HUES6 (cell line): Measurements from ENCODE around the gene VSIG1.

Experiments used
- H3K27ac ChIP-seq: 2 replicates; pipeline ENCODE4 v1.7.0; 2013; ENCODE audit warnings: low read depth, mild to moderate bottlenecking, low read length, inconsistent platforms
- H3K27me3 ChIP-seq: 2 replicates; pipeline ENCODE4 v1.6.1; 2013; ENCODE audit warnings: low read length; ENCODE audit not compliant: control insufficient read depth, insufficient read depth
- H3K36me3 ChIP-seq: 2 replicates; pipeline ENCODE4 v1.6.1; 2013; ENCODE audit warnings: low read length; ENCODE audit not compliant: control insufficient read depth, insufficient read depth
- H3K4me1 ChIP-seq: 2 replicates; pipeline ENCODE4 v1.6.1; 2013; ENCODE audit warnings: low read length; ENCODE audit not compliant: control insufficient read depth, insufficient read depth
- H3K4me3 ChIP-seq: 2 replicates; pipeline ENCODE4 v1.5.1; 2013; ENCODE audit warnings: low read depth, low read length
- H3K9ac ChIP-seq: one replicate; pipeline ENCODE4 v1.6.1; 2013; ENCODE audit warnings: mild to moderate bottlenecking, low read length
- H3K9me3 ChIP-seq: 2 replicates; pipeline ENCODE4 v1.6.1; 2013; ENCODE audit warnings: low read depth, low read length; ENCODE audit not compliant: control insufficient read depth, insufficient read depth

The VSIG1 gene

GRCh38 chrX:108028854-108029253, 16.0 kb upstream of the VSIG1 start:
- Histone ChIP-seq H3K9me3 (no peaks in the 10 kb centered on the region), H3K27ac (no peak overlapping the region), H3K36me3 (no peaks in the 10 kb centered on the region), H3K4me1 (peaks cover 8% of the 10 kb centered on the region), H3K9ac (no peak overlapping the region), H3K27me3 (peaks cover 8% of the 10 kb centered on the region; the same call in 1 of the 2 replicates), H3K4me3 (no peak overlapping the region)

DNA sequence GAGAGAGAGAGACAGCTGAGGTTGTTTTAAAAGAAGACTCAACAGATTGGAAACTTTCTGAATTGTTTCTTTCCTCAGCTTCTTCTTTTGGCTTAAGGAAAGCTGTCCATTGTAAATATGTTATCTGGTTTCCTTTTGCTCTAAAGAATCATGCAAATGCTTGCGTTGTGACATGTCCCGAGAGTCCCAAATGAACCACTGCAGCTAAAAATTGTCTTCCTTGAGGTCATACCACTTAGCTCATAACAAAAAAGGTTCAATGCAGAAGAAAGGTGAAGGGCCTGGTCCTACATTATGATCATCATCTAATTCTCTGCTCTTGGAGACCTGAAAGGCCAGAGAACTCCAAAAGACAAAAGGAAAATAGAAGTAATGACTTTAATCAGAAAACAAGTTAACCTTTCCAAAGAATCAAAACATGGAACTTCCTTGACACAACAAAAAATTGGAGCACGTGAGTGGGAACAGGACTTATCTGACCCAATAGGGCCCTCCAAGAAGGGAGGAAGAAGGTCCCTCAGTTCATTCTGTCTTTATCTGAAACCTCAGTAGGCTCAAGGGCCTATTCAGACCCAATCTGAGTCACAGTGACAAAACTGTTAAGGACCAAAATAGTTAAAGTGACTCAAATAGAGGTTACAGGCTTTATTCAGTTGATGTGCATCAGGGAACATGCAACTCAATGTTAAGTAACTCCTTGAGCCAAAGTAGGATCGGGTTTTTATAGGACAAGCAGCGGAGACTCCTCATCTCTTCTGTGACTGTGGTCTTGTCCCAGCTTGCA, 14.7 kb upstream of the VSIG1 start:
- H3K36me3 ChIP-seq, result no peaks in the 10 kb centered on the region
- H3K4me1 ChIP-seq, result peaks cover 8% of the 10 kb centered on the region
- no peak overlapping the region for H3K9ac ChIP-seq
- peaks cover 8% of the 10 kb centered on the region; the same call in 1 of the 2 replicates for H3K27me3 ChIP-seq
- no peak overlapping the region for H3K27ac ChIP-seq
- no peaks in the 10 kb centered on the region for H3K9me3 ChIP-seq
- H3K4me3 ChIP-seq, result no peak overlapping the region

- Histone ChIP-seq H3K4me1 (0 out of 2 replicates have a peak, but pooled peaks cover 5% of the 10 kb centered on the region), H3K27ac (no peak overlapping the region), H3K36me3 (no peaks in the 10 kb centered on the region), H3K9ac (no peak overlapping the region), H3K9me3 (no peaks in the 10 kb centered on the region), H3K27me3 (peaks cover 8% of the 10 kb centered on the region; the same call in 1 of the 2 replicates), H3K4me3 (no peak overlapping the region)
Observed at GRCh38 chrX:108032944-108033343, 11.9 kb upstream of the VSIG1 start.

DNA sequence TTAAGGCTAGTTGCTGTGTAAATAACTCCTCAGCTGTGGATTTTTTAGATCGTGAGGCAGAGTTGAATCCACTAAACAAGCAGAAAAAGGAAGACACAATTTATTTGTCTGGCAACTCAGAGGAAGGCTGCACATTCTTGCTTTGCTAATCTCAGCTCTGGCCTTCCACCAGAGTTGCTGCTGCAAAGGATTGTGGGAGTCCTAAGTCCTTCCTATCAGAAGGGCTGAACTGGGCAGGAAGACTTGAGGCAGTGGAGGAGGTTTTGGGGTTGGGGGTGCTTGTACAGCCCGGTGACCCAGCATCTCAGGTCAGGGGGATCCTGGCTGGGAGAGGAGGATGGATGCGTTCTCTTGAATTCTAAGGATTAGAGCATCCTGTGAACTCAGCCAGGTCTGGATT, 11.0 kb upstream of the VSIG1 start:
- H3K4me1 ChIP-seq, result 0 out of 2 replicates have a peak, but pooled peaks cover 5% of the 10 kb centered on the region
- no peak overlapping the region for H3K4me3 ChIP-seq
- no peak overlapping the region for H3K27ac ChIP-seq
- H3K36me3 ChIP-seq, result no peaks in the 10 kb centered on the region
- peaks cover 8% of the 10 kb centered on the region; the same call in 1 of the 2 replicates for H3K27me3 ChIP-seq
- H3K9ac ChIP-seq, result no peak overlapping the region
- H3K9me3 ChIP-seq, result no peaks in the 10 kb centered on the region

DNA sequence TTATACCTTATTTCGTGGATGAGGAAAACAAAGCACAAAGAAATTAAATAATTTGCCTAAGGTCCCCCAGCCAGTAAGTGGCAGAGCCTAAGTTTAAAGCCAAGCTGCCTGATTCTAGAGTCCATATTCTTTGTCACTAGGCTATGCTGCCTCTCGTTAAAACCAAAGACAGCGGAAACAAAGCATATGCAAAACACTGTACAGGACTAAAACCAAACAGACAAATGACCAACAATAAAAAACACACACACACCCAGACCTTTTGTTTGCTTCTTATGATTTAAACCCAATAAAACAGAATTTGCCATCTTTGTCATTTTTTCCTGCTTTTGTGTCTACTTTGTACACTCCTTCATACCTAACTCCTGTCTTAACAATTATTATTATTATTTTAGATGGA, 10.1 kb upstream of the VSIG1 start:
- peaks cover 11% of the 10 kb centered on the region; the same call in 1 of the 2 replicates for H3K27me3 ChIP-seq
- no peak overlapping the region for H3K9ac ChIP-seq
- 0 out of 2 replicates have a peak, but pooled peaks cover 5% of the 10 kb centered on the region for H3K4me1 ChIP-seq
- no peaks in the 10 kb centered on the region for H3K9me3 ChIP-seq
- H3K27ac ChIP-seq, result no peak overlapping the region
- H3K4me3 ChIP-seq, result no peak overlapping the region
- H3K36me3 ChIP-seq, result no peaks in the 10 kb centered on the region

DNA sequence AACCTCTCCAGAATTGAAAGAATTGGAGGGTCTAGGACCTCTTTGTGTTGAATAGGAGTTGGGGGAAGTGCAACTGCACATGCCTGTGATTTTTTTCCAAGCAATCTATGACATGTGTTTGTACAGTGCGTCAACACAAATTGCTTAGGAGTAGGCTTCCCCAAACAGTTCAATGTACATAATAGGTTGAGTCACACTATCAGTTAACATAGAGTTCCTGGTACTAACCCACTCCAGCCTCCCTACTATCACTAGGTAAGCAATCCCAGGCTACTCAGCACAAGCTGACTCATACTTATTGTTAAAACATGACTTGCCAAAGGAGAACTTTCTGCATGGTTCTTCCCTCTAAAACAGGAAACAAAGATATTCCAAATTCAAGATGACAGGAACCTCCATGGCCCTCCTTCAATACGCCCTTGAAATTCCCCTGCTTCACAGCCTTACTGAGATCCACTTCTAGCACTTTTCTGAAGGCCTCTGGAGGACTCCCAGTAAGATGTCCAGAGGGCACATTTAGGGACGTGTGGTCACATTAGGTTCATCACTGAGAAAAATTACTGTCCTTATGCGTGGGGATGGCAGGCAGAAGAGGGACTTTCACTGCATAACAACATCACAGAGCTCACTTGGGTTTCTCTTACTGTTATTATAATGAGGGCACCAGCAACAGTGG, 8.4 kb upstream of the VSIG1 start:
- no peak overlapping the region for H3K9ac ChIP-seq
- H3K4me1 ChIP-seq, result 0 out of 2 replicates have a peak, but pooled peaks cover 5% of the 10 kb centered on the region
- no peak overlapping the region for H3K4me3 ChIP-seq
- no peaks in the 10 kb centered on the region for H3K36me3 ChIP-seq
- no peaks in the 10 kb centered on the region for H3K9me3 ChIP-seq
- no peak overlapping the region for H3K27ac ChIP-seq
- peaks cover 7% of the 10 kb centered on the region; the same call in 1 of the 2 replicates for H3K27me3 ChIP-seq

DNA sequence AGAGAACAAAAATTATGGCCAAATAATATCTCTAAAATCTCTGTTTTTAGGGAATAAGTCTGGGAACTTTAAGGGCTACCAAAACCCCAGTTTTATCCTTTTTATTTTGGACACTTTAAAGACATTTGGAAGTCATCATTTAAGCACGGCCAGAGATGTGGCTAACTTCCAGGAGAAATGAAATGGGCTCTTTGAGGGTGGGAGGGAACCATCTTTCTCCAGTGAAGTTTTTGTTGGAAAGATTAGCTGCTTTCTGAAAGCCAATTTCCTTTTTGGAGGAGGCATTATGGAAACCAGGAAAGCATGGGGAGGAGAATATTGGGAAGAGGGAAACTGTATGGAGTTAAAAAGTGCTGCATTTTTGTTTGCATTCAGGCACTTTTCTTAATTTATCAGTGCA, 4.8 kb downstream of the VSIG1 start:
- H3K27me3 ChIP-seq, result peaks cover 2% of the 10 kb centered on the region; the same call in 1 of the 2 replicates
- no peak overlapping the region for H3K9ac ChIP-seq
- no peaks in the 10 kb centered on the region for H3K36me3 ChIP-seq

DNA sequence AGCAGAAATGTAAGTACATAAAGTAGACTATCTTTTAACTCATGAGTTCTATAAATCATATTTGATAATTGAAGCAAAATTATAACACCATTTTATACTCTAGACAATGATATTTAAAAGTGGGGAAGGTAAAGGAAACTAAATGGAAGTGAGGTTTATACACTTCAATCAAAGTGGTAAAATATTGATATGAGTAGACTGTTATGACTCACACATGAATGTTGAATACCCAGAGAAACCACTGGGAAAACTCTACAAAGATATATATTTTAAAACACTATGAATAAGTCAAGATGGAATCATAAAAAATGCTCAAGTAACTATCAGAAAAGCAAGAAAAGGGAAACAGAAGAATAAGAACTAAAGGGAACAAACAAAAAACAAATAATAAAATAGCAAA, 8.4 kb downstream of the VSIG1 start:
- no peak overlapping the region for H3K27ac ChIP-seq
- H3K9ac ChIP-seq, result no peak overlapping the region
- no peaks in the 10 kb centered on the region for H3K9me3 ChIP-seq
- H3K36me3 ChIP-seq, result no peaks in the 10 kb centered on the region
- H3K4me1 ChIP-seq, result no peaks in the 10 kb centered on the region
- H3K4me3 ChIP-seq, result no peak overlapping the region
- H3K27me3 ChIP-seq, result peaks cover 15% of the 10 kb centered on the region; the same call in 1 of the 2 replicates

More for the DNA sequence above, 4.8 kb downstream of the VSIG1 start:
- Histone ChIP-seq H3K4me1 (no peaks in the 10 kb centered on the region), H3K4me3 (no peak overlapping the region), H3K27ac (no peak overlapping the region), H3K9me3 (no peaks in the 10 kb centered on the region)

DNA sequence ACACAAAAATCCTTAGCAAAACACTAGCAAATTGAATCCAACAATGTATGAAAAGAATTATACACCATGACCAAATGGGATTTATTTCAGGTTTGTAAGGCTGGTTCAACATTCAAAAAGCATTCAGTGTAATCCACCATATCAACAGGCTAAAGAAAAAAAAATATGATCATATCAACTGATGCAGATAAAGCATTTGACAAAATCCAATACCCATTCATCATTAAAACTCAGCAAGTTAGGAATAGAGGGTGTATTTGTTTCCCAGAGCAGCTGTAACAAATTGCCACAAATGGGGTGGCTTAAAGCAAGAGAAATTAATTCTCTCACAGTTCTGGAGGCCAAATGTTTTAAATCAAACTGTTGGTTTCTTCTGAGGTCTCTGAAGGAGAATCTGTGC, 10.7 kb downstream of the VSIG1 start:
- H3K36me3 ChIP-seq, result no peaks in the 10 kb centered on the region
- H3K4me1 ChIP-seq, result no peaks in the 10 kb centered on the region
- H3K9me3 ChIP-seq, result no peaks in the 10 kb centered on the region
- no peak overlapping the region for H3K27ac ChIP-seq
- H3K9ac ChIP-seq, result no peak overlapping the region
- H3K4me3 ChIP-seq, result no peak overlapping the region
- H3K27me3 ChIP-seq, result peaks cover 18% of the 10 kb centered on the region; the same call in 1 of the 2 replicates

- Histone ChIP-seq H3K27ac (no peak overlapping the region), H3K27me3 (peaks cover 23% of the 10 kb centered on the region; the same call in 1 of the 2 replicates), H3K36me3 (no peaks in the 10 kb centered on the region), H3K9me3 (no peaks in the 10 kb centered on the region), H3K4me3 (no peak overlapping the region), H3K4me1 (no peaks in the 10 kb centered on the region), H3K9ac (no peak overlapping the region)
Observed at GRCh38 chrX:108059801-108060200, 14.9 kb downstream of the VSIG1 start.

DNA sequence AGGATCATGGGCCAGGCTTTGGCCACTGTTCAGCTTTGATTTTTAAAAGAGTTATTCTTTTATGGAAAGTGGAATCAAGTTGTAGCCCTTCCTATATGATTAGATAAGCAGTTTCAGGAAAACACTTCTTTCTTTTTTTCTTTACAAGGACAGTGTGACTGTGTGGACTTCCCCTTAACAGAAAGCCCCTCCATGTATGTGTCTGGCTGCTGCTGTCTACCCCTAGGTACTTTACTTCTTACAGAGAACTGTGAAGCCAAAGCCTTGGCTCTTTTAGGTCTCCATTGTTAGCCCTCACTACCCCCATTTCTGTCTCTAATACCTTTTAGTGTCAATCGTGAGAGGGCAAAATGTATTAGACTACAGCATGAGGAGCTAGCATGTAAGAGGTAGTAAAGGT, 19.1 kb downstream of the VSIG1 start:
- H3K9ac ChIP-seq, result no peak overlapping the region
- H3K36me3 ChIP-seq, result no peaks in the 10 kb centered on the region
- H3K27ac ChIP-seq, result no peak overlapping the region
- H3K4me1 ChIP-seq, result peaks cover 5% of the 10 kb centered on the region
- no peaks in the 10 kb centered on the region for H3K9me3 ChIP-seq
- H3K27me3 ChIP-seq, result peaks cover 20% of the 10 kb centered on the region; the same call in 1 of the 2 replicates
- H3K4me3 ChIP-seq, result no peak overlapping the region
